NK-92 (cell line): ENCODE data around the gene IL5RA.

Experiments
- DNase-seq: peaks from one replicate; lab custom pipeline; 2025; ENCODE audit not compliant: unreplicated experiment; lab: John Stamatoyannopoulos, UW

IL5RA gene

DNA sequence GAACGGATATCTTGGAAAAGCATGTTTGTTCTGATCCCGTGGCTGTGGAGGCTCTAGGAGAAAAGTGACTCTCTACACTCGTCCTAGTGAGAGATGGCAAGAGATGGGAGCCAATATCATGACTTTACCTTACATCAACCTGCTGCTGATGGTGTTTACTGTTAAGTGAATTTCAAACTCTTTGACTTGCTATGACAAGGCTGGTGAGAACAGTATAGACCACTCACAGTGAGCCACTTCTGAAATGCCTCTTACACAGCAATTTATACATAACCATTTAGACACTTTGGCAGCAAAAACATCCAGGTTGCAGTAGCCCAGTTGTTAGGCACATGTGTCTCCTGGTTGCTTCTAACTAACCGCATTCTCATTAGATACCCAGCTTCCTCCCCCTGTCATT lies 43.3 kb downstream of the IL5RA start:
- no peak for DNase-seq

DNA sequence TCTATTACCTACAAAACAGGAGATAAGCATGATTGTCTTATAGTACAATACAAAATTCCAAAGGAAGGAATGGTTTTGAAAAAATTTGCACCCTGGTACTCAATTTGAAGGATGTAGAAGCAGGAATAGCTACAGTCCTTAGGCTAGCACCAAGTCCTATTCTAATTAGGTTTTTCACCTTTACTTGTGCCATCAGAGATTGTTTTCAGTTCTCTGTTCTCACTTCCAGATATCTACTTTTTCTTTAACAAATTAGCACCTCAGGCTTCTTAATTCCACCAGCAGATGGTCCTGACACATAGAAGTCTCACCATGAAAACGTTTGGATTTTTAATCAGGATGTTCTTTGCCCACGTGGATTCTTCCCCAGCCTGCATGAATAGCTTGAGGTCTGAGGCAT lies 43.8 kb downstream of the IL5RA start:
- no peak for DNase-seq

DNA sequence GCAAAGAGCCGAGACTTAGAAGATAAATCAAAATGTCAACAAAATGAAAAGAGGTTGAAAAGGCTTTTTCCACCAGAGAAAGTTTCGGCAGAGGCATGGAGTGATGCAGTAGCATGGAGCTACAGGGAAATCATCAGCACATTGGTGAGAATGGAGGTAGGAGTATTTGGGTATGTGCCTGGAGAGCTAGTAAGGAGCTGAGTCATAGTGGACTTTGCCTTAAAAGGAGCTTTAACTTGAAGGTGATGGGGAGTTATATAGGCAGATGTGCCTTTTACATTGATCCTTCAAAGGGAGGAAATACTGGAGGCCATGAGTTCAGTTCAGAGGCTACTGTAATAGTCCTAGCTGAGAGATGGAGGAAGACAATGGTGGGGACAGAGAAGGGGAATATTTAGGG lies 44.3 kb downstream of the IL5RA start:
- DNase-seq: no peak

DNA sequence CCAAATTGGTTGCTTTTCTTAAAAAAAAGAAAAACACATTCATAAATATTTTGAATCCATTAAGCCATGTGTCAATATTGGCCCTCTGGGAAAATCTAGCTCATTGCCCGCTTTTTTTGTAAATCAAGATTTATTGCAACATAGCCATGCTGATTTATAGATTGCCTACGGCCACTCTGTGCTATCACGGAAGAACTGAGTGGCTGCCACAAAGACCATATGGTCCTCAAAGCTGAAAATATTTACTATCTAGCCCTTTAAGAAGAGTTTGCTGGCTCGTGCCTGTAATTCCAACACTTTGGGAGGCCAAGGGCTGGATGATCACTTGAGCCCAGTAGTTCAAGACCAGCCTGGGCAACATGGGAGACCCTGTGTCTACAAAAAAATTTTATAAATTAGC lies 45.9 kb downstream of the IL5RA start:
- no peak for DNase-seq

DNA sequence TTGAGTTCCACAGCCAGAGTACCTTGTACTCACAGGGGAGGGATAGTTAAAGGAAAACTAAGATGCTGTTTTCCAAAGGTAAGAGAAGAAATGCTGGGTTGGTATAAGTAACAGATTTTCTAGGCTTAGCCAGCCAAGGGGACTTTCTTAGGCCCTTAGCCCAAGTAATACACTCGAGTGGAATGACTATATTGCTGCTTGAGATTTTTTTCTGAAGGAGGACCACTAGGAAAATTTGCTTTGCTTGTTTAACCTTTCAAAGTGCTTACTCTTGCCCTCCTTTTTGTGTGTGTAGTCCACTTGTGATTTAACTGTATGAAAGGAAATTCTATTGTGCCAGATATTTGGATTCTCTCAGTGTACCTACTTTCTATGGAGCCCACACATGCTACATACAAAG lies 50.5 kb downstream of the IL5RA start:
- DNase-seq: no peak

DNA sequence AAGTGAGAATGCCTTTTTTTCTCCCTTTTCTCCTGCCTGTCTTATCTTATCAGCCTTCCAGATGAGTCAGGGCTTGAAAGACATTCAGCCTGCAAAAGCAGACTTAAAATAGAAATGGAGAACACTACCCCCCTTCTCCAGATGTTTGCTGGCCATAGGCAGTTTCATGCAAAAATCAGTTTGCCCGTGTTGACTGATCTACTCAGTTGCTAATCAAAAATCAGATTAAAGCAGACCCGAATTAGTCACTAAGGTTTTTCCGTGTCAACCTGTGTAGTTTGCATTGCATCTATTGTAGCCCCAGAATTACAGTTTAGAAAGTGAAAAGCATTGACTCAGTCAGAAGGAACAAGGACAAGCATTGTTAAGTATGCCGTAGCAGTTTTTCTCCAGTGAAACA lies 56.2 kb downstream of the IL5RA start:
- DNase-seq: no peak

DNA sequence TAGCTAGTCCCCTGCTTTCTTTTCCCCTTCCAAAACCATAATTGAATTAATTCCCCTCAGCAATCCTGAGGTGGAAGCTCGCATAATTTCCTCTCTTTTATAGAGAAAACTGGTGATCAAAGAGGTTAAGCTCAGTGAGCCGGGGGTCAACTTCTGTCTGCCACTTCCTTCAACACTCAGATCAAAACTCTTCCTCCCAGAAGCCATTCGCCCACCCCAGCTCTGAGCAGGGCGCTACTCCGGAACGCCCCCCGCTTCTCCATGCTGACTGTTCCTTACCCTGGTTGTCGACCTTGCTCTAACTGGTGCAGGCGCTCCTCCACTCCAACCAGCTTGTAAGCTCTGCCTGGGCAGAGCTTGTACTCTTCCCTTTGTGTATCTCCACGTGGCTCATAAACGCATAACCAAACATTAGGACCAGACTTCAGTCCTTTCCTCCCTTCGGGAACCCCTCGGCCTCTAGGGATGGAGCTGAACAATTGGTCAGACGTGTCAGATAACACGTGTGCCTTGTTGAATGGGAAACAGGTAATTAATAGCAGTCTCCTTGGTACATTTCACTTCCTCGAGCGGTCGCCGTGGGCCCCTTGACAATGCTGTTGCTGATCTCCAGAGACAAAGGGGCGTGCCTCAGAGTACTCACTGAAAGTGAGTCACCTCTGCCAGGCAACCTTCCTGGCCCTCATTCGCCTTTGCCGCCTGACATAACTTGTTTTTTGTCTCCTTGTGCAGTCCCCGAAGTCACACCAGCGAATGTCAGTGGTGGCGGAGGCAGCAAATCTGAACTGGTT lies 71.8 kb downstream of the IL5RA start:
- no peak for DNase-seq

DNA sequence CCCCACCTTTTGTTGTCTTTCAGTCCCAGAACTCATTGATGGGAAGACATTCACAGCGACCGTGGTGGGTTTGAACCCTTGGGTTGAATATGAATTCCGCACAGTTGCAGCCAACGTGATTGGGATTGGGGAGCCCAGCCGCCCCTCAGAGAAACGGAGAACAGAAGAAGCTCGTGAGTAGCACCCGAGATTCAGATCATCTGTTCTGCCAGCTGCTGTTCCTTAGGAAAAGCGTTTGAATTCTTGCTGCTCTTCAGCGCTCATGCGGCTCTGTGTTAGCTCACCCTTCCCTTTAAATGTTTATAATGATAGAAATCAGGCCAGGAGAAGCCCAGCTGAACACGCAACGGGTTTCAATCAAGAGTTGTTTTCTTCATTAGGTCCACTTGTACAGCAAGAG lies 73.0 kb downstream of the IL5RA start:
- DNase-seq: no peak

DNA sequence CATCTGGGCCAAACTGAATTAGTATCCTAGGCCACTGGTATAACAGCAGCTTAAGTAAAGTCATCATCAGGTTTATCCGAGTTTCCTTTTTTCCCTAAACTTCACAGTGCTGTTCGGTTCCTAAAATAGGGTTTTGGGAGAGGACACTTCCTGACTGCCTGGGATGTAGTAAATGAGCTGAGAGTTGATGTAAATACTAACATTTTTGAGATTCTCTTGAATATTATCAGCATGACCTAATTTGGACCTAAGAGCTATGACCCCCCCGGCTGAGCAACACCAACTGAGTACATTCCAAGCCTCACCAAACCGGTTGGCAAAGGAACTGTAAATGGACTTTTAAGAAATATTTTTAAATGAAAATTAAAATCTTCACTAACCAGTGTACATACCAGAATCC lies 78.8 kb downstream of the IL5RA start:
- DNase-seq: no peak

DNA sequence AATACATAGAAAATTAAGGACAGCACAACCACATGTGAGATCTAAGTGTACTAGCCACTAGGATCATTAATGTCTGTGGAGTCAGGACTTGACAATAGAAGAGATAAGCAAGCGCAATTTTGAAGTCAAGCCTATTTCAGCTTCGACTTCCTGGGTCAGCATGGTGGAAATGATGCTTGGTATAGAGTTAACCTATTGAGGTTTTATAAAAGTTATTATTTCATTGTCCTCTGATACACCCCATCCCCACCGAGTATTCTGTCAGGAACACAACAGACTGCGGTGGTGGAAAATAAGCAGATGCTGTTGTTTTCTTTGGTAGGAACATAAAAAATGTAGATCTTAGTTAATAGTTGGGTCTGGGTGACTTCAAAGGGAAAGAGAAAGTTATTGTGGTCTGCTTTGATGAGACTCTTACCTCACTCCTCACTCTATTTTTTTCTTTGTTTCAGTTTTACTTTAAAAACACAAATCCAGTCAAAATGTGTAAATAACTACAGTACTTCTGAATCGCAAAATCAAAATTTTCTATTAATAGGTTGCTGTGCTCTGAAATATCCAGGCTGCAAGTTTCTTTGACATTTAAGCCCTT lies 82.1 kb downstream of the IL5RA start:
- no peak for DNase-seq

DNA sequence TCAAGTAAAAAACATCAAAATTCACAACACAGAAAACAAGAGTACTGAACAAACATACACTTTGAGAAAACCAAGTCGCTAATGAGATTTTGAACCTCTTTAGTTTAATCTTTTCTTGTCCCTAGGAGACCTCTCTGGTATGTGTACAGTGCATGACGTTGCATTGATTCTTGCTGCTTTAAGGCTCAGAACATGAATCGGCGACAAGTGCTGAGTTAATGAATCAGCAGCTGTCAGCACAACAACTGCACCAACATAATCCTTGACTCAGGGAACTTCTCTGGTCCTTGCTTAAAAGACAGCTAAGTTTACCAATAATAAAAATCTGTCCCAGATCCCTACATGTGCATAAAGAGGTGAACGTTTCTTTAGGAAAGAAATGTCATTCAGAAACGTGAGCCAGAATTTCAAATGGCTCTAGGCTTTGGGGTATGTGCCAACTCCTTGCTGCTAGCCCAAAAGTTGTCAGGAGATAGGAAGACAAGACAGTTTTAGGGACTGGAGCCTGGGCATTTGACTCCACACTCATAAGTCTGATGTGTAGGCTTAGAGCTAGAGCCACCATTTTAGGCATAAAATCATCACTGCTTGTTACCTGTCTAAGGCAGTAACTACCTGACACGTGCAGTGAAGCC lies 86.9 kb downstream of the IL5RA start:
- DNase-seq: no peak

DNA sequence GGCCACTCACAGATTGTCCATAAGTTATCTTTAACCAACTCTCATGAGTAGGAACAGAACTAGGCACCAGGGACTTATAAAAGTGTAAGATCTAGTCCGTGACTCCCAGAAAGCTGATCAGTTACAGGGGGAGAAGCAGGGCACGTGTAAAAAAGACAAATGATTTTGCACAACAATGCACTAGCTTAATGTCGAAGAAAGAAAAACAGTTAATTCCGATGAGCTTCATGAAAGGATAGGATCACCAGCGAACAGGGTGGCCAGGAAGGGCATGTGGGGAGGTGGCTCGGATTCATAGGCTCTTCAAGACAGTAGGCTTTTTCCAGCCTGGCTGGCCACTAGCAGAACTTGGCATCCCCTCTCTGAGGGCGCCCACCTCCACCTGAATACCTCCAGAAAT lies 90.0 kb downstream of the IL5RA start:
- DNase-seq: no peak
